ENCODE measurements around the gene EPS8L1. TPM values are rescaled to one million over a fixed set of nuclear protein-coding genes. Genes with fewer than 3 reads are reported as not detected.
A peak's percentile ranks its signal among the peaks of the same experiment; 100 is the strongest.

EPS8L1 gene
- total RNA-seq, 1 experiment from 2014 or later = 62.1 TPM

- no peak for DNase-seq (ENCODE audit: low read depth, low spot score)
- ChIA-PET POLR2A (no interaction called here), RAD21 (ENCODE audit: low non-redundant PET in 1 of 2, low total read pairs in 2 of 2, uncharacterized antibody in 2 of 2, unreplicated experiment in 2 of 2) (no interaction called here), CTCF (no interaction called here)
- TF ChIP-seq EZH2phosphoT487 (IDR thresholded peaks at IDR 0.05; ENCODE audit: borderline replicate concordance) (no peak), MAX (IDR thresholded peaks at IDR 0.05) (no peak), JUND (IDR thresholded peaks at IDR 0.05) (no peak), SIN3A (IDR thresholded peaks at IDR 0.05; ENCODE audit: low read depth) (no peak)
- TSS peak; percentile 7 for BruUV-seq (replicated peaks)
- Histone ChIP-seq H3K9ac (ENCODE audit: low read length) (no peak overlapping the region), H3K27me3 (ENCODE audit: insufficient read depth, low read length) (no peaks in the 10 kb centered on the region), H3K4me2 (ENCODE audit: low read length) (no peak overlapping the region), H3K9me2 (ENCODE audit: insufficient read depth) (no peaks in the 10 kb centered on the region), H3K9me3 (ENCODE audit: control insufficient read depth in 1 of 2, insufficient read depth in 1 of 2, low read depth in 1 of 2, low read length in 2 of 2) (no peaks in the 10 kb centered on the region), H3K4me1 (ENCODE audit: control insufficient read depth in 1 of 2, insufficient read depth in 2 of 2, low read length in 2 of 2) (peaks cover 10 to 24% of the 10 kb centered on the region in 2 experiments), H3K79me2 (ENCODE audit: insufficient read depth, low read length) (peaks cover 59% of the 10 kb centered on the region), H3K4me3 (replicated peaks in 1 of 2; ENCODE audit: low read depth in 1 of 2, low read length in 2 of 2) (no peak overlapping the region), H4K20me1 (ENCODE audit: insufficient read depth) (no peaks in the 10 kb centered on the region), H3K36me3 (ENCODE audit: control insufficient read depth in 1 of 2, insufficient read depth in 2 of 2, low read length in 2 of 2) (peaks cover 4 to 5% of the 10 kb centered on the region in 2 experiments; a peak in 2 of 4 replicates), H3K27ac (ENCODE audit: low read depth, low read length) (no peak overlapping the region), H2AFZ (ENCODE audit: low read depth, low read length, poor library complexity, severe bottlenecking) (no peak overlapping the region)
- intact Hi-C loops (cut with micrococcal nuclease) = no loop called here
- no peak for ATAC-seq
Measured at GRCh38 chr19:55113570-55114039, 37.9 kb downstream of the EPS8L1 start.

- Histone ChIP-seq H3K79me2 (ENCODE audit: insufficient read depth, low read length) (peaks cover 58% of the 10 kb centered on the region), H3K9me3 (ENCODE audit: control insufficient read depth in 1 of 2, insufficient read depth in 1 of 2, low read depth in 1 of 2, low read length in 2 of 2) (no peaks in the 10 kb centered on the region), H2AFZ (ENCODE audit: low read depth, low read length, poor library complexity, severe bottlenecking) (no peak overlapping the region), H3K27ac (ENCODE audit: low read depth, low read length) (peak overlapping the region; percentile 11; the same call in 1 of the 2 replicates), H3K9me2 (ENCODE audit: insufficient read depth) (no peaks in the 10 kb centered on the region), H3K9ac (ENCODE audit: low read length) (no peak overlapping the region), H3K27me3 (ENCODE audit: insufficient read depth, low read length) (no peaks in the 10 kb centered on the region), H3K36me3 (ENCODE audit: control insufficient read depth in 1 of 2, insufficient read depth in 2 of 2, low read length in 2 of 2) (peaks cover 4 to 5% of the 10 kb centered on the region in 2 experiments; a peak in 2 of 4 replicates), H3K4me3 (replicated peaks in 1 of 2; ENCODE audit: low read depth in 1 of 2, low read length in 2 of 2) (no peak overlapping the region), H4K20me1 (ENCODE audit: insufficient read depth) (no peaks in the 10 kb centered on the region), H3K4me1 (ENCODE audit: control insufficient read depth in 1 of 2, insufficient read depth in 2 of 2, low read length in 2 of 2) (peaks cover 12 to 27% of the 10 kb centered on the region in 2 experiments), H3K4me2 (ENCODE audit: low read length) (peak overlapping the region; percentile 87; the same call in 1 of the 2 replicates)
- ChIA-PET POLR2A (no interaction called here), CTCF (no interaction called here), RAD21 (ENCODE audit: low non-redundant PET in 1 of 2, low total read pairs in 2 of 2, uncharacterized antibody in 2 of 2, unreplicated experiment in 2 of 2) (no interaction called here)
- no TSS peak for BruUV-seq (replicated peaks)
- intact Hi-C loops (cut with micrococcal nuclease) = no loop called here
- DNase-seq (ENCODE audit: low read depth, low spot score) (no peak), ATAC-seq (no peak)
- TF ChIP-seq EZH2 (IDR thresholded peaks at IDR 0.05) (no peak), SRF (IDR thresholded peaks at IDR 0.05; ENCODE audit: low read depth) (no peak), YY1 (IDR thresholded peaks at IDR 0.05; ENCODE audit: extremely low read depth, insufficient replicate concordance, low read depth, low read length) (no peak), ATF3 (IDR thresholded peaks at IDR 0.05) (no peak), CTCF (IDR thresholded peaks at IDR 0.05 in 2 of 3, conservative IDR thresholded peaks at IDR 0.05 in 1 of 3; ENCODE audit: borderline replicate concordance in 1 of 3, insufficient read depth in 1 of 3, low read depth in 2 of 3, low read length in 2 of 3) (no peak), POLR2A (IDR thresholded peaks at IDR 0.05; ENCODE audit: borderline replicate concordance, extremely low read depth, insufficient read depth, insufficient read length) (no peak), ZNF274 (IDR thresholded peaks at IDR 0.05; ENCODE audit: low read depth, low read length) (no peak), RAD21 (IDR thresholded peaks at IDR 0.05; ENCODE audit: low read depth) (no peak), REST (IDR thresholded peaks at IDR 0.05; ENCODE audit: low read depth) (no peak), SIN3A (IDR thresholded peaks at IDR 0.05; ENCODE audit: low read depth) (no peak)
Measured at GRCh38 chr19:55114566-55115145, 39.0 kb downstream of the EPS8L1 start.

All from HCT116 (cell line).